HG03045 (cell line): ENCODE data around the gene HCFC2.

Experiments used
- ATAC-seq: cut with Tn5 transposase; IDR thresholded peaks from one replicate; pipeline ENCODE4 v1.9.1; 2021; ENCODE audit warnings: mild to moderate bottlenecking, moderate library complexity; ENCODE audit not compliant: unreplicated experiment

HCFC2 gene

GRCh38 chr12:104056419-104056972, 7.8 kb upstream of the HCFC2 start:
- ATAC-seq = no peak

DNA sequence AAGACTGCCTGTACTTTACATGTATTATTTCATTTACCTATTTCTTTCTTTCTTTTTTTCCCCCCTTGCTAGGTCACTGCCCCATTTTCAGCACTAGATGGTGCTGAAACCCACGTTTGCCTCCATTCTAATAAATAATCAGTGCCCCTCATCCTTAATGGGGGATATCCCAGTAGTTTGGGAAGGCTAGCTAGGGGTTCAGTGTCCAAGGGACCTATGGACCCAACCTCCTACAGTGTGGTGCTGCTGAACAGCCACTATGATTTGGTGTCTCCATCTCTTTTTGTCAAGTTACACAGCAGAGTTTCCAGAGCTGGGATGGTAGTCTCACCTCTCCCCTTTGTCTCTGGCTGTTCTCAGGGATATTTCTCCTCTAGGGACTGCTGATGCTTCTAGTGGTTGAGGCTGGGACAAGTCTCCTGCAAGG, 6.5 kb upstream of the HCFC2 start:
- ATAC-seq = no peak

DNA sequence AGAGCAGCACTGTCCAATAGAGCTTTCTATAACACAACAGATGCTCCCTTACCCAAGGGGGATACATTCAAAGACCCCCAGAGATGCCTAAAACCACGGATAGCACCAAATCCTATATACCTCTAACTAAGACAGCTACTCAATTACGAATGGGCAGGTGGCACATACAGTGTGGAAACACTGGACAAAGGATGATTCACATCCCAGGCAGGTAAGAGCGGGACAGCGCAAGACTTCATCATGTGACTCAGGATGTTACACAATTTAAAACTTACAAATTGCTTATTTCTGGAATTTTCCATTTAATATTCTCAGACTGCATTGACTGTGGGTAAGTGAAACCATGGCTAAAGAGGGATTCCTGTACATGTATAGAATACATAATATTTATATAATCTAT, 5.5 kb upstream of the HCFC2 start:
- no peak for ATAC-seq

- no peak for ATAC-seq
These were observed 4.4 kb upstream of the HCFC2 start for GRCh38 chr12:104059963-104060362.

GRCh38 chr12:104060791-104061190, 3.5 kb upstream of the HCFC2 start:
- no peak for ATAC-seq

GRCh38 chr12:104063712-104064030, 660 bp upstream of the HCFC2 start:
- ATAC-seq = peak; percentile 30

DNA sequence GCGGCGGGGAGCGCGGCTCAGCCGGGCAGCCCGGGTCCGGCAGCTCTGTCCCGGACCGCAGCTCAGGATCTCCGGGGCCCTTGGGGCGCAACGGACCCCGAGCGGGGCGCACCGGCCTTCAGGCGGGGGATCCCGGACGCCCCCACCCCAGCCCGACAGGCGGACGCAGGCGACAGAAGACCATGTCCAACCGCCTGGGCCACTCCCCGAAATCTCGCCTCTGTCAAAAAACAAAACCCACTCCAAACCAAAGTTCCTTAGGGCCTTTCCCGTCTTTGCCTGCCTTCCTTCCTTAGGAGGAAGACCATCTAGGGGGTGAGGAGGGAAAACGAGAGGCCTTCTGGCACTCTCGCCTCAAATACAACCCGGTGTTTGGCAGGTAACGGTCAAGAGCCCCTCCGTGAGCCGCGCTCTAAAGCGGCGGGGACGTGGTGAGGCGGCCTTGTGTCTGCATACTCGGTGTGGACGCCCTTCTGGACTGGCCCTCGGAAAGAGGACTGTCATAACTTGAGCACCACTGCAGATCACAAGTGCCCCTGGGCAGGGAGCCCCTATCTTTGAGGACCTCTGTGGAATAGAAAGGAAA, 604 bp downstream of the HCFC2 start:
- peak; percentile 4 for ATAC-seq

- ATAC-seq = no peak
These were observed 7.8 kb downstream of the HCFC2 start for GRCh38 chr12:104072099-104072498.

GRCh38 chr12:104073699-104074098, 9.4 kb downstream of the HCFC2 start:
- ATAC-seq = no peak

- ATAC-seq = no peak
These were observed 14.7 kb downstream of the HCFC2 start for GRCh38 chr12:104079024-104079423.

- ATAC-seq = no peak
These were observed 16.4 kb downstream of the HCFC2 start for GRCh38 chr12:104080764-104081163.

DNA sequence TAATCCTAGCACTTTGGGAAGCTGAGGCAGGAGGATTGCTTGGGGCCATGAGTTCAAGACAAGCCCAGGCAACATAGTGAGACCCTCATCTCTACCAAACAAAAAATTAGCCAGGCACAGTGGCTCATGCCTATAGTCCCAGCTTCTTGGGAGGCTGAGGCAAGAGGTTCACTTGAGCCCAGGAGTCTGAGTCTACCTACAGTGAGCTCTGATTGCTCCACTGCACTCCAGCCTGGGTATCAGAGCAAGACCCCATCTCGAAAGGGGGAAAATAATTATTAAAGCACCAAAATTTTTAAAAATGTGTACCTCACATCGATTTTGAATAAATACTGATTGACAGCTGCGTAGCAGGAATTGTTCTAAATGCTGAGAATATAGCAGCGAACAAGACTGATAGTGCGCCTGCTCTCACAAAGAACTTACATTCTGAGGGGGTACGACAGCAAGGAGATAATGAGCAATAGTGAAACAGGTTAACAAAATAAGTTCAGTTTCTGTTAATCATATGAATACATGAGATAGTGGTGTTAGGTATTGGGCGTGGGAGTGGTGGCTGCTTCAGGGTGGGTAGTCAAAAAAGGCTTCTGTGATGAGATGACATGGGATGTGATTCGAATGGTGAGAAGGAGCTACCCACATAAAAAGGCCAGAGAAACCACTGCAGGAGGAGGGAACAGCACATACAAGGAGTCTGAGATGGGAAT, 19.6 kb downstream of the HCFC2 start:
- peak; percentile 83 for ATAC-seq

- ATAC-seq = no peak
These were observed 26.4 kb downstream of the HCFC2 start for GRCh38 chr12:104090685-104091084.

GRCh38 chr12:104091136-104091535, 26.8 kb downstream of the HCFC2 start:
- ATAC-seq = no peak

DNA sequence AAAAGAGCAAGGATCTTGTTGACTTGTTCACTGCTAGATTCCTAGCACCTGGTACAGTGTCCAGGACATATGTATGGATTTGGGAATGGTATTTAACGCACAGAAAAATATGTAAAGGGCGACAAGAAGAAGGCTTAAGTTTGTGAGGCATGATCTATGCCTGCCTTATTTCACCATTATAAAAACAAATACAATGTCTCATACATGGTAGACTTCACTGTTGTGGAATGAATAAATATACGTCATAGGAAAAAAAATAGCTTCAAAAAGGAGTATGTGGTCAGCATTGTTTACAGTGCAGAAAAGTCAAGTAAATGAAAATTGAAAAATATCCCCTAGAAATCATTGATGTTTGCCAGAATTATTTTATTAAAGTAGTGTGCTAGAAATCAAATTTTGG, 30.0 kb downstream of the HCFC2 start:
- ATAC-seq = no peak

DNA sequence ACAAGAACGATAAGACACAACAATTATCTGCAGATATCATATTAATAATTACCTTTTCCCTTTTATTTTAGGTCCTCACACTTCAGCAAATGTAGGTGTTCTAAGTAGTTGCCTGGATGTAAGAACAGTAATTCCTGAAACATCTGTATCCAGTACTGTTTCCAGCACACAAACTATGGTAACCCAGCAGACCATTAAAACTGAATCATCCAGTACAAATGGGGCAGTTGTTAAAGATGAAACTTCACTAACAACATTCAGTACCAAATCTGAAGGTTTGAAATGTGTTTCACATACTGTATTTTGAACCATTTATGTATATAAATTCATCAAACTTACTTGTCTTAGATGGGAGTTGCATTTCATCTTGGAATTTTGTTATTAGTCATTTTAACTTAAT, 31.0 kb downstream of the HCFC2 start:
- ATAC-seq = no peak

DNA sequence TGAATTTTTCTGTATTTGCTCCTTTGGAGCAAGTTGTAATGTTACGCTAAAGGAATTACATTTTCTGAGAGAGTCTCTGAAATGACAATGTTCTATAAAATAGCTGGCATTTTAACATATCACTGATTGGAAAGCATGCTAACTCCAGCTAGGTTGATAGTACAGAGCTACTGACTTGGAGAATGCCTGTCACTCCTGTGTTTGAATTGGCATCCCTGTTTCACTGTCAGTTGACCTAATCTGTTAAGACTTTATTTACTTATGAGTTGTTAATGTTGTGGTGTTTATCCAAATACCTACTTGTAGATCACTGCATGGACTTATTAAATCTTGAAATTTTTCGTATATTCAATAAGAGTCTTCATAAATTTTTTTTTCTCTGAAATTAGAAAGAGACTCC, 33.6 kb downstream of the HCFC2 start:
- ATAC-seq = no peak

- no peak for ATAC-seq
These were observed 41.1 kb downstream of the HCFC2 start for GRCh38 chr12:104105461-104105860.

DNA sequence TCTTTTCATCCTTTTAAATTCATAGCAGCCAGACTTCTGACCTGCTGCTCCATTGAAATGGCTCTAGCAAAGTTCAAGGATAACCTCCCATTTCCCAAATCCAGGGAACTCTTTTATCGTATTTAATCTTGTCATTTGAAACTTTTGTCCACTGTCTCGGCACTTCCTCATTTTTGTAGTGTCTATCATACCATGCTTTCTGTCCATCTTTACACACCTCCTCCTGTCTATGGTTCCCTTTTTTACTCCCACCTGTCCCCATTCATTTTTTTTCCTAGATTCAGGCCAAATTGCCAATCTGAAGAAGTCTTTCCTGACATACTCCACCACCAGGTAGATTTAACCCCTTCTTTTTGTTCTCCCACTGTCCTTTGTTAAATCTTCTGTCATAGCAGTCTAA, 42.6 kb downstream of the HCFC2 start:
- ATAC-seq = no peak

DNA sequence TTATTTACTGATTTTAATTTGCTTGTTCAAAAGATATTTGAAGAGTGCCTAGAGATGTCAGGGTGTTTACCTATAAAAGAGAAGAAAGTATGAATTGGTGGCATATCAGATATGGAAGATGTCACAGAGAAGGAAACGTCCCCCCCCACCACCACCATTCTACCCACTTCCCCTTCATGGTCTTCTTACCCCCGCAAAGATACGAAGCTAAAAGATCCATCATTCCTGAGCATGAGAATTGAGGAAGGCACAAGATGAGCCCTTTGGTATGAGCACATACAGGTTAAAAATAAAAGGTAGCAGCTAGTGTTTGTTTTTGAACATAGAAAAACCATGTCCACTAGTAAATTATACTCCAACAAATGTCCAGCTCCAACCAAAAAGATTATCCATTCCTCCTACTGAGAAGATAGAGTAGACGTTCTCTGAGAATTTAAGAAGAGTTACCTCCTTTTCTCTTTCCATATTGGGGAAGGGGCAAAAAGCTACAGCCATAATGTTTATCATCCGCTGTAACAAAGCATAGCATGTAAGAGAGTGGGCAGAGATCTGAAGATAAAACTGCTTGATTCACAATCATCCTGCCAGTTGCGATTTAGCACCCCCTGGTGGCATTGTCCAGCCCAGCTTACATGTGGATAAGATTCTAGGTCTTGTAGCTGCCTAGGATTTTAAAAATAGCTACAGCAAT, 44.6 kb downstream of the HCFC2 start:
- no peak for ATAC-seq

GRCh38 chr12:104109446-104110271, 45.3 kb downstream of the HCFC2 start:
- no peak for ATAC-seq
